HG03442 (cell line): ENCODE data around the gene MFSD11.
"Not testable (repeated sequence)": the region's sequence is repeated elsewhere in the genome, so short reads cannot be mapped to it uniquely, and the experiment has no call there.

Experiments used
- ATAC-seq: cut with Tn5 transposase; IDR thresholded peaks from one replicate; pipeline ENCODE4 v1.9.1; 2021; ENCODE audit warnings: mild to moderate bottlenecking, moderate library complexity; ENCODE audit not compliant: unreplicated experiment

Gene MFSD11

GRCh38 chr17:76796081-76796480 lies 58.2 kb downstream of the MFSD11 start:
- no peak for ATAC-seq

GRCh38 chr17:76797241-76797840 lies 59.4 kb downstream of the MFSD11 start:
- ATAC-seq: no peak

DNA sequence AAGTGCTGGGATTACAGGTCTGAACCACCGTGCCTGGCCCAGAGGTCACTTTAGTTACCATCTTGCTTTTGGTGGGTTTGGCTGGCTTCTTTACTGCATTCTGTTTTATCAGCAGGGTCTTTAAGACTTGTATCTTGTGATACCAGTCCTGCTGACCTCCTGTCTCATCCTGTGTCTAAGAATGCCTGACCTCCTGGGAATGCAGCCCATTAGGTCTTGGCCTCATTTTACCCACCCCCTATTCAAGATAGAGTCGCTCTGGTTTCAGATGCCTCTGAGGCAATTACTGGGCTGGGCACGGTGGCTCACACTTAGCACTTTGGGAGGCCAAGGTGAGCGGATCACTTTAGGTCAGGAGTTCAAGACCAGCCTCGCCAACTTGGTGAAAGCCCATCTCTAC lies 63.8 kb downstream of the MFSD11 start:
- ATAC-seq: no peak

DNA sequence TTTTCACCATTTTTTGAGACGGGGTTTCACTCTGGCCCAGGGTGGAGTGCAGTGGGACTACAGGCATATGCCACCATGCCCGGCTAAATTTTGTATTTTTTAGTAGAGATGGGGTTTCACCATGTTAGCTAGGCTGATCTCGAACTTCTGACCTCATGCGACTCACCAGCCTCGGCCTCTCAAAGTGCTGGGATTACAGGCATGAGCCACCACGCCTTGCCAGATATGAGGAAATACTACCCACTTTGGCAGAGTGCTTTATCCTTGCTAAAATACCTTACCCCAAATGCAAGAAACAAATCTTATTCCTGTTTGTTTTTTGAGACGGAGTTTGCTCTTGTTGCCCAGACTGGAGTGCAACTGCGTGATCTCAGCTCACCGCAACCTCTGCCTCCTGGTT lies 67.4 kb downstream of the MFSD11 start:
- no peak for ATAC-seq

DNA sequence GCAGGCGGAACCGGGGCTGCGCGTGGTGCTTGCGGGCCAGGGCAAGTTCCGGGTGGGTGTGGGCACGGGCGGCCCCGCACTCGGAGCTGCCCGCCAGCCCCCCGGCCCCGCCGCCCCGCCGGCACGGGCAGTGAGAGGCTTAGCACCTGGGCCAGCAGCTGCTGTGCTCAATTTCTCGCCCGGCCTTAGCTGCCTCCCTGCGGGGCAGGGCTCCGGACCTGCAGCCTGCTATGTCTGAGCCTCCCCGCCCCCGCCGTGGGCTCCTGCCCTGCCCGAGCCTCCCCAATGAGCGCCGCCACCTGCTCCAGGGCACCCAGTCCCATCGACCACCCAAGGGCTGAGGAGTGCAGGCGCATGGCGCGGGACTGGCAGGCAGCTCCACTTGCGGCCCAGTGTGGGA lies 68.2 kb downstream of the MFSD11 start:
- not testable (repeated sequence) for ATAC-seq

- ATAC-seq: not testable (repeated sequence)
These were observed 68.8 kb downstream of the MFSD11 start for GRCh38 chr17:76806767-76807166.

GRCh38 chr17:76808326-76808725 lies 70.4 kb downstream of the MFSD11 start:
- no peak for ATAC-seq

DNA sequence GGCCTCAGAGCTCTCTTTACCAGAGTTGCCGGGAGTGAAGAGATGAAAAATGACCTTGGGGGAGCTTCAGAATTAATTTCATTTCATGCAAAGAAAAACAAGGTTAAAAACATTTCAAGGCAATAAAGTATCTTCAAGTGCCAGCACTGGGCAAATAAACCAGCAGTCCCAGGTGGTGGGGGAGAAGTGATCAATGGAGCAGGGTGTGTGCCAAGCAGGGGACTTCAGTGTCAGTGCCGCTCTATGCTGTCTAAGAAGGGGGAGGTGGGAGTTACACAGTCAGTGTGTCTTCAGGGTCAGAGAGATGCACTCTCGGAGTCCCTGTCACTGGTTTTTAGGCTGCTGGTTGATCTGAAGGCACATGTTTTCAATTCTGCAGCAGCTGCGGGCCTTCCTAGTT lies 73.0 kb downstream of the MFSD11 start:
- ATAC-seq: no peak

DNA sequence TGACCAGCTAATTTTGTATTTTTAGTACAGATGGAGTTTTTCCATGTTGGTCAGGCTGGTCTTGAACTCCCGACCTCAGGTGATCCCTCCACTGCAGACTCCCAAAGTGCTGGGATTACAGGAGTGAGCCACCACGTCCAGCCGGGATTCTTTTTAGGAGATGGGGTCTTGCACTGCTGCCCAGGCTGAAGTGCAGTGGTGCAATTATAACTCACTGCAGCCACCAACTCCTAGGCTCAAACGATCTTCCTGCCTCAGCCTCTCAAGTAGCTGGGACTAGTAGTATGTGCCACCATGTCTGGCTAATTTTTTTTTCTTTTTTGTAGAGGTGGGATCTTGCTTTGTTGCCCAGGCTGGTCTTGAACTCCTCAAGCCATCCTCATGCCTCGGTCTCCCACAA lies 73.9 kb downstream of the MFSD11 start:
- no peak for ATAC-seq

DNA sequence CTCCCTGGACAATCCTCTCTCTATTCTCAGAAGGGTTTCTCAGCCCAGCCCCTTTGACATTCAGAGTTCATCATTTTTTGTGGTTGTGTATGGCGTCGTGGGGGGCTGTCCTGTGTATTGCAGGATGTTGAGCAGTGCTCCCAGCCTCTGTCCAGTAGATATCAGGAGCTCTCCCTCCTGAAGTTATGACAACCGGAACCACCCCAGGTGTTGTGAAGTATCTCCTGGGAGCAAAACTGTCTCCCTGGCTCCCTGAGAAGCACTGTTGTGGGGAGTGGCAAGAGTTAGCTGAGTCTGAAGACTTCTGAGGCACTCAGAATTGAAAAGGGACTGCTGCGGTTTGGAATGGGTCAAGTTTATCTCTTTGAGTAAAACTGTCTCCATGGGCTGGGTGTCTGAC lies 74.3 kb downstream of the MFSD11 start:
- no peak for ATAC-seq

DNA sequence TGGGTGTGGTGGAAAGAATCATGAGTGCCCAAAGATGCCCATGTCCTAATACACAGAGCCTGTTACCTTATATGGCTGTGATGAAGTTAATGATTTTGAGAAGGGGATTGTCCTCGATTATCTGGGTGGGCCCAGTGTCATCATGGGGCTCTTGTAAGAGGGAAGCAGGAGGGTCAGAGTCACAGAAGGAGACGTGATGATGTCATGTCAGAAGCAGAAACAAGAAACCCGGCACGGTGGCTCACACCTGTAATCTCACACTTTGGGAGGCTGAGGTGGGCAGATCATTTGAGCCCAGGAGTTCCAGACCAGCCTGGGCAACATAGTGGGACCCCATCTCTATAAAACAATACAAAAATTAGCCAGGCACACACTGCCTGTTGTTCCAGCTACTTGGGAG lies 75.0 kb downstream of the MFSD11 start:
- no peak for ATAC-seq

DNA sequence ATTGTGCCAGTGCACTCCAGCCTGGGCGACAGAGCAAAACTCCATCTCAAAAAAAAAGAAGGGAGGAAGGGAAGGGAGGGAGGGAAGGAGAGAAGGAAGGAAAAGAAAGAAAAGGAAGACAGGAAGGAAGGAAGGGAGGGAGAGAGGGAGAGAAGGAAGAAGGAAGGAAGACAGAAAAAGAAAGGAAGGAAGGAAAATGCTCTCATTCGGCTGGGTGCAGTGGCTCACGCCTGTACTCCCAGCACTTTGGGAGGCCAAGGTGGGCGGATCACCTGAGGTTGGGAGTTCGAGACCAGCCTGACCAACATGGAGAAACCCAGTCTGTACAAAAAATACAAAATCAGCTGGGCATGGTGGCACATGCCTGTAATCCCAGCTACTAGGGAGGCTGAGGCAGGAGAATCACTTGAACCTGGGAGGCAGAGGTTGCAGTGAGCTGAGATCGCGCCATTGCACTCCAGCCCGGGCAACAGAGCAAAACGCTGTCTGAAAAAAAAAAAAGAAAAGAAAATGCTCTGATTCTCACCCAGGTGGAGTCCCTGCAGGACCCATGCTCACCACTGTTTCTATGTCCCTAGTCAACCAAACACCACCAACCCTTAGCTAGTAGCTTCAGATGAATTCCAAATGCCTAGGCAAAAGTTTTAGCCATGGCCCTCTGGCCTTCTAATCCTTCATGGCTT lies 78.1 kb downstream of the MFSD11 start:
- ATAC-seq: not testable (repeated sequence)

DNA sequence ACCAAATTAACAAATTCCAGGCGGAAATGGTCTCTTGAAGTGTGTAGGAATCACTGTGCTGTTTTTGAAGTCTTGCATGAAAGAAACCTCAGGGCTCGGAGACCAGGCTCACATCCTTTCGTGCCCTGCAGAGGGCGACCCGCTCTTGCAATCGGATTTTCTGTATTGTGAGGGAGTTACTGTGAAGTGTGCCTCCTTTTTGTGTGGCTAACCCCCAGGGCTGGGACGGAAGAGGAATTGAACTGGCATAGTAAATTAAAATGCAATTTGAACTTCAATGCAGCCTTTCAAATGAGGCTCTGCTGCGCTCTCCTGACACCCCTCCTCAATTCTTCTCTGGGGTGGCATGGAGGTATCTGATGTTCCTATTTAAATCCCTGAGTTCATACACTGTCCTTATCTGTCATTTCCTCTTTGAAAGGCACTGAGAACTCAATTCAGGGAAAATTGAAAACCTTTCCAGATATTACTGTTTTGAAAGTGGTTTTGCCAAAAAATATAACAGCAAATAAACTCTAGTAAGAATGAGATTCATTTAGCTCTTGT lies 78.7 kb downstream of the MFSD11 start:
- ATAC-seq: no peak

DNA sequence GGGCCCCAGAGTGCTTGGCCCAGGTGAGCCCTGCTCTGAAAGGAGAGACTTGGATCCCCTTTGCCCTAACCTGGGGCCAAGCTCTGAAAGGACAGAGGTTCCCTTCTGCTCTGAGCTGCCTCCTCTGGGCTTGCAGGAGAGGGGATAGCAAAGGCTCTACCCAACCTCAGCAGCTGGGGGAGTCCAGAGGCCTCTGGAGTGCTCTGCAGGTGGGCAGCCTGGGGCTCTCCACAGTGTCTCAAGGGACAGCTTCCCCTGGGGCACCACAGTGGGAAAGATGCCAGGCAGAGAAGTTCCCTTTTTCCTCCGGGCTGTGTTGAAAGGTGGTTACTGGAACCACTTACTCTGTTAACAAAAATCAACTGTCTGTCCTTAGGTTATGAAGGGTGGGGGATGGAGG lies 82.1 kb downstream of the MFSD11 start:
- no peak for ATAC-seq

DNA sequence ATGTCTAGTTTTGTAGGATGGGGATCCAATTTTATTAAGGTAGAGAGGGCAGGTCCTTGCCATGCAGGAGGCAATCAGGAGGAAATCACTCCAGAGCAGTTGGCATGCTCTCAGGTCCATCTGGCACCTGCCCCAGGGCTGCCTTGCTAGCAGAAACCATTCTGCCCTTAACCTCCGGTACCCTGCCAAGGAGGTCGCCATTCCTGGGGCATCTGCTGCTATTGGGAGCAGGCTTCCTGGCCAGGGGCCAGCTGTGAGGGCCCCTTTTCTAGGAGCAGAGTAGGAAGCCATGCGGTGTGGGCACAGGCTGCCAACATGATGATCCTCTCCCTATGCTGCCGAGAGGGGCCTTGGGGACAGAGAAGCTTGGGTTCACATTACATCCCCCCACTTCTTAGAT lies 82.6 kb downstream of the MFSD11 start:
- no peak for ATAC-seq

GRCh38 chr17:76822184-76822778 lies 84.4 kb downstream of the MFSD11 start:
- ATAC-seq: no peak

DNA sequence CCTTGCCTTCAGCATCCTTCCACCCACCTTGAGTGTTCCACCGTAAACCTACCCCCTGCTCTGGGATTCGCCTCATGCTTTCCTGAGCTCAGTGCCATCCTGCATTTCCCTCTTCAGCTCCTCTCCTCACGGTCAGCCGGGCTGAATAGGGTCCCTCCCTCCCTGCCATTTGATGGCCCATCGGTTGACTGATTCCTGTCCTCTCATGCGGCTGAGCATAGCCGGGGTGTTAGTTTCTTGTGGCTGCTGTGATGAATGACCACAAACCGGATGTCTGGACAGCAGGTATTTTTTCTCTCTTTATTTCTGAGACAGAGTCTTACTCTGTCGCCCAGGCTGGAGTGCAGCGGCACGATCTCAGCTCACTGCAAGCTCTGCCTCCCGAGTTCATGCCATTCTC lies 86.2 kb downstream of the MFSD11 start:
- ATAC-seq: no peak

GRCh38 chr17:76826330-76827068 lies 88.6 kb downstream of the MFSD11 start:
- ATAC-seq: no peak

GRCh38 chr17:76827736-76828135 lies 89.8 kb downstream of the MFSD11 start:
- ATAC-seq: no peak
